Psoas muscle (tissue), 8 donors: ENCODE measurements around the gene KNTC1. TPM values are rescaled to one million over a fixed set of nuclear protein-coding genes. Genes with fewer than 3 reads are reported as not detected.
"Not testable (repeated sequence)": the region's sequence is repeated elsewhere in the genome, so short reads cannot be mapped to it uniquely, and the experiment has no call there.

Experiments used
- ATAC-seq, 4 donors: fragments of 200-7000 bp; cut with Tn5 transposase; one replicate each; pipeline ENCODE4 v1.9.1; 2020; ENCODE audit warnings: moderate library complexity in 3 of 4, mild to moderate bottlenecking in 2 of 4
- DNase-seq, 2 donors: peaks; one replicate each; pipeline ENCODE4 v3.0.0-alpha.2; 2020
- H3K27ac ChIP-seq: fragments of 200-600 bp; one replicate; pipeline ENCODE4 v1.8.0; 2022
- H3K27me3 ChIP-seq, 3 donors: fragments of 200-600 bp in 1 of 3; one replicate each; pipeline versions ENCODE4 v1.6.1 to v1.8.0; 2013 to 2022; ENCODE audit warnings: low read length in 2 of 3, mild to moderate bottlenecking in 2 of 3, moderate library complexity in 1 of 3; ENCODE audit not compliant: insufficient read depth in 3 of 3
- H3K36me3 ChIP-seq, 2 donors: fragments of 200-600 bp in 1 of 2; one replicate each; pipeline versions ENCODE4 v1.6.1 to v1.8.0; 2013 to 2022; ENCODE audit warnings: low read depth in 1 of 2, mild to moderate bottlenecking in 1 of 2, moderate library complexity in 1 of 2; ENCODE audit not compliant: insufficient read depth in 1 of 2
- H3K4me1 ChIP-seq: fragments of 200-600 bp; one replicate; pipeline ENCODE4 v1.8.0; 2022
- H3K4me3 ChIP-seq: fragments of 200-600 bp; one replicate; pipeline ENCODE4 v1.8.0; 2022; ENCODE audit warnings: mild to moderate bottlenecking
- H3K9me3 ChIP-seq: fragments of 200-600 bp; one replicate; pipeline ENCODE4 v1.8.0; 2022
- CTCF ChIP-seq: fragments of 200-600 bp; IDR thresholded peaks from one replicate; pipeline ENCODE4 v1.8.0; 2022; ENCODE audit warnings: antibody characterized with exemption
- WGBS, 3 donors: extraction: QIAGEN DNeasy Blood & Tissue Kit; methylation state at CpG; one replicate each; pipeline versions ENCODE4 v1.1.6 to v1.1.7; 2013; 5-methylcytosine and 5-hydroxymethylcytosine counted together
- intact Hi-C, 2 donors: fragments of 100-400 bp; cut with DNase I; formaldehyde crosslinking; loops; one replicate each; pipeline versions ENCODE4 v1.11.0 to v1.14.2; 2022
- polyA plus RNA-seq, 3 donors: library from polyadenylated mRNA; stranded (reverse); fragments of 200-250 nt; gene quantifications; one replicate each; pipeline ENCODE4 v1.2.3, GENCODE V29; 2013
- total RNA-seq, 4 donors: library from RNA; stranded (reverse); fragmentation: NEBNext Ultra II Directional in 2 of 4; extraction: Animal tissue kit (Norgen Biotek cat#: 25700) in 2 of 4; gene quantifications; one replicate each; pipeline versions ENCODE4 v1.2.1 to v1.2.4, GENCODE V29; 2021 to 2023
- donor health status: healthy with polysubstance abuse.
- donor health status: DM: no; HTN: no; CAD: no; lungs with moderate emphysema.
- donor health status: Bipolar disorder and iron deficiency.
- donor health status: healthy.
- donor health status: DM: yes; HTN: yes; CAD: no.
- donor health status: DM: no; HTN: no; CAD: no.
- donor health status: DM: no; HTN: no; CAD: no.
- donor health status: DM: yes; HTN: yes; CAD: no.

The KNTC1 gene
- total and polyA plus RNA-seq, 7 donors: 1.5 to 3.3 (median 2.0) TPM

GRCh38 chr12:122646517-122647217 is 119.6 kb downstream of the KNTC1 start:
- DNase-seq: no peak
- TF ChIP-seq CTCF: no peak
- WGBS, 3 donors: 57 to 77% (median 68%) methylated on average over 8 of the region's 8 CpGs
- peak in 1 of 4 donors; percentile 17 for ATAC-seq
- Histone ChIP-seq H3K36me3 (no peaks in the 10 kb centered on the region), H3K27ac (no peak overlapping the region), H3K4me1 (no peaks in the 10 kb centered on the region), H3K27me3 (no peaks in the 10 kb centered on the region), H3K9me3 (no peaks in the 10 kb centered on the region), H3K4me3 (no peak overlapping the region)
- intact Hi-C loops: no loop called here

- intact Hi-C loops: no loop called here
- DNase-seq: no peak
- no peaks in the 10 kb centered on the region for H3K9me3 ChIP-seq
These were observed 124.6 kb downstream of the KNTC1 start for GRCh38 chr12:122651520-122652224.

GRCh38 chr12:122653291-122653690 is 126.2 kb downstream of the KNTC1 start:
- H3K9me3 ChIP-seq, H3K27me3 ChIP-seq, H3K4me1 ChIP-seq, ATAC-seq, H3K27ac ChIP-seq, H3K4me3 ChIP-seq, DNase-seq, intact Hi-C loops, H3K36me3 ChIP-seq: not testable (repeated sequence)
- WGBS, 3 donors: 88 to 92% (median 89%) methylated on average over 8 of the region's 8 CpGs

More at GRCh38 chr12:122651520-122652224, 124.6 kb downstream of the KNTC1 start:
- H3K27me3 ChIP-seq: no peaks in the 10 kb centered on the region
- whole genome bisulfite sequencing, 3 donors: 80 to 82% (median 82%) methylated on average over 11 of the region's 11 CpGs
- ATAC-seq: no peak
- TF ChIP-seq CTCF: no peak
- H3K4me3 ChIP-seq: no peak overlapping the region
- no peak overlapping the region for H3K27ac ChIP-seq
- no peaks in the 10 kb centered on the region for H3K36me3 ChIP-seq
- no peaks in the 10 kb centered on the region for H3K4me1 ChIP-seq

GRCh38 chr12:122656298-122656697 is 129.2 kb downstream of the KNTC1 start:
- intact Hi-C loops: no loop called here
- H3K4me1 ChIP-seq: no peaks in the 10 kb centered on the region
- ATAC-seq: no peak

More at GRCh38 chr12:122656298-122656697, 129.2 kb downstream of the KNTC1 start:
- Histone ChIP-seq H3K9me3 (no peaks in the 10 kb centered on the region), H3K27ac (no peak overlapping the region), H3K36me3 (no peaks in the 10 kb centered on the region), H3K27me3 (no peaks in the 10 kb centered on the region), H3K4me3 (no peak overlapping the region)
- DNase-seq: no peak
- no peak for TF ChIP-seq CTCF
- WGBS, 3 donors: 91 to 97% (median 93%) methylated on average over 3 of the region's 3 CpGs
